NCI-H2196 treated with DMSO at 0.1 percent for 48 hours (cell line): ENCODE results near the gene TECRL.

Experiments used
- DNase-seq: peaks from one replicate; lab custom pipeline; 2025; ENCODE audit not compliant: unreplicated experiment; lab: John Stamatoyannopoulos, UW

TECRL gene

DNA sequence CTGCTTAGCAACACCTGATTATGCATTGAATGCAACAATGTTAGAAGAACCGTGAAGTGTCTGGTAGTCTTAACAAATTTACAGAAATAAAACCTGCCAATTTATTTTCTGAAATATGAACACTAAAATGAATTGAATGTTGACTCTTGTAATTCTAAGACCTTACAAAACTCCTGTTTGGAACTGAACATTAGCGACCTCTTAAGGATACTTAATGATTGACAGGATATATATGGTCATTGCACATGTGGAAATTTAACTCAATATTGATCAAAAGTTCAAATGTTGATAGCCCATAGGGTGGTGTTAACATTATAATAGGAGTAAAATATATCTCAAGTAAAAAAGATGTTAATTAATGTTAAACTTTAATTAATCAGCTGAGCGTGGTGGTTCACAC, 79.1 kb downstream of the TECRL start:
- no peak for DNase-seq

- DNase-seq = no peak
Measured at GRCh38 chr4:64327237-64327636, 82.0 kb downstream of the TECRL start.

GRCh38 chr4:64326507-64326906, 82.7 kb downstream of the TECRL start:
- no peak for DNase-seq

DNA sequence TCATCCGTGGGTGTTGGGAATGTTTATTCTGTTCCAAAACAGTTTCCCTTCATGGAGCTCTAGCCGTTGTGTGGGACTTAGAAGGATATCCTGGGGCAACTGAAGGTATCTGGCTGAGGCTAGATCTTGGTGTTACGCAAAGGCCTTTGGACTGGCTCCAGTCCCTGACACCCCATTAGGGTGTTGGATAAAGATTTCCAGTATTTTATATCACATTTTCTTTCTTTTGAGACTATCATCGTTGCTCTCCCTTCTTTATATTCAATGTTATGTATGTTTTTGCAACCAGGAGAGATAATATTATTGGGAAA, 103.0 kb downstream of the TECRL start:
- no peak for DNase-seq

DNA sequence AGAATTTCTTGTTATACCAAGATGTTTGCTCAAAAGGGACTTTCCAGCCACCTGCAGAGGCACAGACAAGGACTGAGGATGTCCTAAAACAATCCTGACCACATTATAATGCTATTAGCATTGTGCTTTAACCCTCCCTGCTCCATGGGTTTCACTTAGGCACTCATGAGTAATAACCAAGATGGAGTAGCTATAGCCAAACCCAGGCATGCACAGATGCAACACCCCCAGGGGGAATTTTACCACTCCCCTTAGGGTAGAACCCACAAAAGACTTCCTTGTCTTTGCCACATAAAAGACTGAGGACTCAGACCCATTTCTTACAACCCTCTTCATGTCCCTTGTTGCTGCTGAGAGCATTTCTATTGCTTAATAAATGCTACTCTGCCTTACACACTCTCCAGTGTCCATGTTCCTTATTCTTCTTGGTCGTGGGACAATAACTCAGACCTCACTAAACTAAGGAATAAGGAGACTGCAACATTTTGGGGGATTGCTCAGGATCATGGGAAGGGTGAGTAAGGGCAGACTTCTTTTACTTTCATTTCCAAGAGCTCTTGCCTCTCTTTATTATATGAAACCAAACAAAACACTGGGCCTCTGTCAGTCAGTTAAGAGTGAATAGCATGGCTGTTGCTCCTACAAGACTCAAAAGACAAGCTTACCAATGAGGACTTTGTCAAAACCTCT, 103.5 kb downstream of the TECRL start:
- DNase-seq = no peak

- no peak for DNase-seq
Measured at GRCh38 chr4:64272432-64272831, 136.8 kb downstream of the TECRL start.

GRCh38 chr4:64271601-64272081, 137.6 kb downstream of the TECRL start:
- no peak for DNase-seq

DNA sequence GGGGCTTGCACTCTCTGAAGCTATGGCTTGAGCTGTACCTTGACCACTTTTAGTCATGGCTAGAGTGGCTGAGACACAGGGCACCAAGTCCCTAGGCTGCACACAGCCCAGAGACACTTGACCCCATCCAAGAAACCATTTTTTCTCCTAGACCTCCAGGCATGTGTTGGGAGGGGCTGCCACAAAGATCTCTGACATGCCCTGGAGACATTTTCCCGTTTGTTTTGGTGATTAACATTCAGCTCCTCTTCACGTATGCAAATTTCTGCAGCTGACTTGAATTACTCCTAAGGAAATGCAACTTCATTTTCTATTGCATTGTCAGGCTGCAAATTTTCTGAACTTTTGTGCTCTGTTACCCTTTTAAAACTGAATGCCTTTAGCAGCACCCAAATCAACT, 142.6 kb downstream of the TECRL start:
- no peak for DNase-seq

GRCh38 chr4:64266263-64266662, 143.0 kb downstream of the TECRL start:
- no peak for DNase-seq

DNA sequence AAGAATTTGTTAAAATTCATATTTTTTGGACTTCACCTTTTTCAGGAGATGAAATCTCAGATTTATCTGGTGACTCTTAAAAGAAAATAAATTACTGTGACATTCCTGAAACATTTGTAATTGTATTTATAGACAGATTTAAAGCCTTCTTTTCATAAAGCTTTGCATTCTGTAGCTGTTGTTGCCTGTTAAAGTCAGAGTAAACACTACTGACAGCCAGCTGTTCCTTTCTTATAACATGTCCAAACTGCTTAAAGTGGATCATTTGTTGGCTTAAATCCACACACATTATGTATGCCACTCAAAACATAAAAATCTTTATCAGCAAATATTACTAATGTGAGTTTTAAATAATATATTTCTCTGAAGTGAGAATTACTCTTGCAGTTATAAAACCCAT, 157.5 kb downstream of the TECRL start:
- DNase-seq = no peak

GRCh38 chr4:64250488-64250887, 158.8 kb downstream of the TECRL start:
- DNase-seq = no peak

- DNase-seq = no peak
Measured at GRCh38 chr4:64250061-64250460, 159.2 kb downstream of the TECRL start.

- no peak for DNase-seq
Measured at GRCh38 chr4:64248186-64248585, 161.1 kb downstream of the TECRL start.

GRCh38 chr4:64230709-64231310, 178.4 kb downstream of the TECRL start:
- DNase-seq = no peak
